ENCODE results near the gene AASDH. TPM values are rescaled to one million over a fixed set of nuclear protein-coding genes. Genes with fewer than 3 reads are reported as not detected.

AASDH gene, protein sequence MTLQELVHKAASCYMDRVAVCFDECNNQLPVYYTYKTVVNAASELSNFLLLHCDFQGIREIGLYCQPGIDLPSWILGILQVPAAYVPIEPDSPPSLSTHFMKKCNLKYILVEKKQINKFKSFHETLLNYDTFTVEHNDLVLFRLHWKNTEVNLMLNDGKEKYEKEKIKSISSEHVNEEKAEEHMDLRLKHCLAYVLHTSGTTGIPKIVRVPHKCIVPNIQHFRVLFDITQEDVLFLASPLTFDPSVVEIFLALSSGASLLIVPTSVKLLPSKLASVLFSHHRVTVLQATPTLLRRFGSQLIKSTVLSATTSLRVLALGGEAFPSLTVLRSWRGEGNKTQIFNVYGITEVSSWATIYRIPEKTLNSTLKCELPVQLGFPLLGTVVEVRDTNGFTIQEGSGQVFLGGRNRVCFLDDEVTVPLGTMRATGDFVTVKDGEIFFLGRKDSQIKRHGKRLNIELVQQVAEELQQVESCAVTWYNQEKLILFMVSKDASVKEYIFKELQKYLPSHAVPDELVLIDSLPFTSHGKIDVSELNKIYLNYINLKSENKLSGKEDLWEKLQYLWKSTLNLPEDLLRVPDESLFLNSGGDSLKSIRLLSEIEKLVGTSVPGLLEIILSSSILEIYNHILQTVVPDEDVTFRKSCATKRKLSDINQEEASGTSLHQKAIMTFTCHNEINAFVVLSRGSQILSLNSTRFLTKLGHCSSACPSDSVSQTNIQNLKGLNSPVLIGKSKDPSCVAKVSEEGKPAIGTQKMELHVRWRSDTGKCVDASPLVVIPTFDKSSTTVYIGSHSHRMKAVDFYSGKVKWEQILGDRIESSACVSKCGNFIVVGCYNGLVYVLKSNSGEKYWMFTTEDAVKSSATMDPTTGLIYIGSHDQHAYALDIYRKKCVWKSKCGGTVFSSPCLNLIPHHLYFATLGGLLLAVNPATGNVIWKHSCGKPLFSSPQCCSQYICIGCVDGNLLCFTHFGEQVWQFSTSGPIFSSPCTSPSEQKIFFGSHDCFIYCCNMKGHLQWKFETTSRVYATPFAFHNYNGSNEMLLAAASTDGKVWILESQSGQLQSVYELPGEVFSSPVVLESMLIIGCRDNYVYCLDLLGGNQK
- total RNA-seq (2022; extraction: Qiagen RNA extraction; ENCODE audit: low read depth), result 2.6 to 4.3 TPM (median 3.5 TPM) in 5 replicates

DNA sequence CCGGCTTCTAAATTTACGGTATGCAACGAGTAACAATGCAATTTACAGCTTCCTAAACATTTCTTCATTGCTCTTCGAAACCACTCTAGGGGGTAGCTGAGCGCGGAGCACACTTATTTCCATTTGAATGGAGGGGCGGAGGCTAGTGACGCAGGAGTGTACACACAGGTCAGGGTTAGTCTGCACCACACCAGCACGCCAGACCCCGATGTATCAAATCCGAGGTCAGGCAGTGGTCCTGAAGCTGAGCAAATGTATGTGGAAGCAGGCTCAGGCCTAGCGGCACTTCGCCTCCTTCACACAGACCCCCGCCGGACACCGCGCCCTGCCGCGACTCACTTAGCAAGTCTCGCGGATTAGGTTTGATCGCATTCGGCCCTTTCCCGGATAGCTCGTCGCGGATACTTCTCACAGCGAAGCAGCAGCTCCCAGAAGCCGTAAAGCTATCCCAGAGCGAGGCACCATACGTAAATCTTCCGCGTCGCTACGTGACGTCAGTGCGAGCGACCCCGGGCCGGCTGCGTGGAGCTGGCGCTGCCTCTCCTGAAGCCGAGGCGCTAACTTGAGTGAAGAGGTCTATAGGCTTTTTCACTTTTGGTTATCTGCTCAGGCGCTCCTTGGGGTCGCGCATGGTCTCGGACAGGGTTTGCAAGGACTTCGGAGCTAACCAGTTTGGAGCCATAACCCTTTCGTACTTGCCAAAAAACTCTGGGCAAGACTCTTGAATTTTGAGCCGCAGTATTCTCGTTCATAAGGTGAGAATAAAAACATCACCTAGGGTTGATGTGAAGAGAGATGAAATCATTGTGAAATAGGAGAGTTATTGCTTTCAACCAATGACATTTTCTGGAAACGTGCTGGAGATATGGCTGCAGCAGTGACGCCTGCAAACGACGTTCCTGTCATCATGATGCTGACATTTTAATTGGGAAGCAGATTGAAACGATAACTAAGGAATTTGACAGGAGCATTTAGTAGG, at the start of gene AASDH:
Gene AASDH (minus strand): TSS at position 469 of the 979 bp plus-strand sequence. CDS start 3,192 bp downstream, outside the sequence.

DNA sequence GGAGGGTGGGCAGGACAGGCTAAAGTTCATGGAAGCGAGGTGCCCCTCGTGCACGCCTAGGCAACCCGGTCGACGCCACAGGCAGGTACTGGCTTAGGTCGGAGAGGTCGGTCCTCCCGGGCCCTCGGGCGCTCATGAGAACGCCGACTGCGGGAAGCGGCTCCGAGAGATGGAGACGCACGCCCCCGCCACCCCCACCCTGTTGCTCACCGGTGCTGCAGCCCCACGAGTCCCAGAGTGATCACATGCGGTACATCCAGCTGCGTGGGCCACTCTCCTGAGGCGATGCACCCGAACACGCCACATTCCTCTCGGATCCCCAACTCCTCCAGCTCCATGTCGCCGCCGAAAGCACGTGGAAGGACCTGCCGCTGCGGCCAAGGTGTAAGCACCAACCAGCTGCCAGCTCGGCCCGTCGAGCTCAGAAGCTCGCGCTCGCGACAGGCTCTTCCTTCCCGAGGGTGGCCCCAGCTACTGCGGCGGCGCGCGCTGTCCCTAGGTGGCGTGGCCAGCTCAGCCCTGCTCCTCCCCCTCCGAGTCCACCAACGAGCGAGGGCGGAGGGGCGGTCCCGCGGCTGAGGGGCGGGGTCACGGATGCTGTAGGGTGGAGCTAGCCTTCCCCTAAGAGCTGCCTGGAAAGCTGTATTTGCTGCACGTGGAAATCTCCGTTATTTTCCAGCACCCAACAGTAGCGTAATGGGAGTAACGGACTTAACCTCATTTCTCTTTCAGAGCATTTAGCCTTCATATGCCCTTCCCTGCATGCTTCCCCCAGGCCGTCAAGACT, 48.0 kb upstream of the AASDH start, which contains the start of gene PPAT:
Gene PPAT (minus strand): TSS at position 476 of the 787 bp plus-strand sequence. CDS start 138 bp downstream, at position 338.

Other genes starting within 250 kb of the AASDH start
- 17.6 to 24.7 TPM (median 18.2 TPM) in 5 replicates for gene PPAT, start 48.1 kb upstream of the AASDH start, total RNA-seq (2022; extraction: Qiagen RNA extraction; ENCODE audit: low read depth)
- 129 to 156 TPM (median 135 TPM) in 5 replicates for gene PAICS, start 48.8 kb upstream of the AASDH start, total RNA-seq (2022; extraction: Qiagen RNA extraction; ENCODE audit: low read depth)
- gene SRP72, start 80.1 kb upstream of the AASDH start, total RNA-seq (2022; extraction: Qiagen RNA extraction; ENCODE audit: low read depth), result 46.5 to 61.5 TPM (median 51.2 TPM) in 5 replicates
- 0.05 TPM in 1 of 5 replicates, not detected in the others for gene ARL9, start 118.3 kb upstream of the AASDH start, total RNA-seq (2022; extraction: Qiagen RNA extraction; ENCODE audit: low read depth)

All from A549 treated with CpdA at 1 μM for 4 hours (cell line).